GM12864 (cell line): ENCODE measurements around the gene FAM149B1.

Experiments
- DNase-seq: peaks from one replicate; pipeline ENCODE4 v3.0.0-alpha.2; 2011; ENCODE audit warnings: low read depth
- H3K4me3 ChIP-seq: 2 replicates; pipeline ENCODE4 v1.5.1; 2011; ENCODE audit warnings: mild to moderate bottlenecking, low read depth, low read length, control low read depth
- TF ChIP-seq, protein P1 (sequence below): IDR thresholded peaks from 2 replicates; pipeline ENCODE4 v1.5.1; 2011; ENCODE audit warnings: low read depth, mild to moderate bottlenecking, moderate library complexity, low read length, control low read depth, inconsistent platforms; ENCODE audit errors: missing control alignments

FAM149B1 gene

DNA sequence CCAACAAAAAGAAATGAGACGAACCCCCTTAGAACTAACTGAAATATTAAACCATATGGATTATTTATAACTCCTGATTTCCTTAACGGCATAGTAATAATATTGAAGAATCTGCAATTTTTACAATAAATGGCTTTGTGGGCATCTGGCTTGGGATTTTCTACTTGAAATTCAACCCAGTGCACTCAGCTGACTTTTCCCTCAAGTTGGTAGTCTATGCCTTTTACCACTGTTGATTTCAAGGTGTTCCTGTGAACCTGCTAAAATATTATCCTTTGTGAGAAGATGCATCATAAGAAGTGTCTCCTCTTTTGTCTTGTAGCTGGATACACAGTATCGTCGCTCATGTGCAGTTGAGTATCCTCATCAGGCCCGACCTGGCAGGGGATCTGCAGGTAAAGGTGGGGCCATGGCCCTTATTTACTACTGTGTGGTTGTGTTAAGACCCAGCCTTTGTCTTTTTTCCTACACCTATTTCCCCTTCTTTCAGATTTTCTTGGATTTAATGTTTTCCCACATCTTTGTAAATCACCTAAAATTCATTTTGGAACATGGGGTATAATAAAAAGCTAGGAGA lies 71.2 kb downstream of the FAM149B1 start:
- TF ChIP-seq, protein P1, sequence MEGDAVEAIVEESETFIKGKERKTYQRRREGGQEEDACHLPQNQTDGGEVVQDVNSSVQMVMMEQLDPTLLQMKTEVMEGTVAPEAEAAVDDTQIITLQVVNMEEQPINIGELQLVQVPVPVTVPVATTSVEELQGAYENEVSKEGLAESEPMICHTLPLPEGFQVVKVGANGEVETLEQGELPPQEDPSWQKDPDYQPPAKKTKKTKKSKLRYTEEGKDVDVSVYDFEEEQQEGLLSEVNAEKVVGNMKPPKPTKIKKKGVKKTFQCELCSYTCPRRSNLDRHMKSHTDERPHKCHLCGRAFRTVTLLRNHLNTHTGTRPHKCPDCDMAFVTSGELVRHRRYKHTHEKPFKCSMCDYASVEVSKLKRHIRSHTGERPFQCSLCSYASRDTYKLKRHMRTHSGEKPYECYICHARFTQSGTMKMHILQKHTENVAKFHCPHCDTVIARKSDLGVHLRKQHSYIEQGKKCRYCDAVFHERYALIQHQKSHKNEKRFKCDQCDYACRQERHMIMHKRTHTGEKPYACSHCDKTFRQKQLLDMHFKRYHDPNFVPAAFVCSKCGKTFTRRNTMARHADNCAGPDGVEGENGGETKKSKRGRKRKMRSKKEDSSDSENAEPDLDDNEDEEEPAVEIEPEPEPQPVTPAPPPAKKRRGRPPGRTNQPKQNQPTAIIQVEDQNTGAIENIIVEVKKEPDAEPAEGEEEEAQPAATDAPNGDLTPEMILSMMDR, result no peak
- no peak for DNase-seq
- no peak overlapping the region for H3K4me3 ChIP-seq

DNA sequence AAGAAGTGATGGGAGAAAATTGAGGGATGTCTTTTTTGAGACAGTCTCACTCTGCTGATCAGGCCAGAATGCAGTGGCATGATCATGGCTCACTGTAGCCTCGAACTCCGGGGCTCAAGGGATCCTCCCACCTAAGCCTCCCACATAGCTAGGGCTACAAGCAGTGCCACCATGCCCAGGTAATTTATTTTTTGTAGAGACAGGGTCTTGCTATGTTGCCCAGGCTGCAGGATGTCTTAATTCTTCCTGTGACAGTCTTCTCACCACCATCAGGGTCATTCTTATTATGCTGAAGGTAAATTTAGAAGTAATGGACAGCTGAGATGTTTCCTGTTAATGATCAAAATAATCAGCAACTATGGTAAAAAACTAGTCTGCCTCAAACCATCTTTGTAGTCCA lies 72.0 kb downstream of the FAM149B1 start:
- no peak for DNase-seq
- H3K4me3 ChIP-seq, result no peak overlapping the region
- TF ChIP-seq, protein P1, result no peak

DNA sequence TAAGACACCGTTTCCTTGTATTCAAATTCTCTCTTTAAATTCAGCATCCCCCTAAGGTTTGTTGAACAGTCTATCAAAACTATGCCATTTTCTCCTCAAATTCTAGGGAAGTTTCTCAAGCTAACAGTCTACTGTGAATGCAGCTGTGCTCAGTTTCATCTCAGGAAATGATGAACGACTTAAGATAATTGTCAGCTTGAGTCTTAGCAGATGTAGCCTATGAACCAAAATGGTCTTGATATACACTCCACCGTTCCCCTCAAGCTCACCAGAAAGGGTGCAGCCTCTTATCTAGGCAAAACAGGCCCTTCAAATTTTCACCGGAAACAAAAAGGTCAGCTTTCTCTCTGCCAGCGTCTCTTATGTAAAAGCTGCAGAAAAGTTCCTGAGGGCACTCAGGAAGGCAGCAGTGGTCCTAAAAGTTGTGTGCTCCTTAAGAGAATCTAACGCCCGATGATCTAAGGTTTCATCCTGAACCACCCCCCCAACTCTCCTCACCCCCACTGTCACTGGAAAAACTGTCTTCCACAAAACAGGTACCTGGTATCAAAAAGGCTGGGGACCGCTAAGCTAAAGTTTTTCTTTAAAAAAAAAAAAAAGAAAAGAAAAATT lies 77.1 kb downstream of the FAM149B1 start:
- TF ChIP-seq, protein P1, result no peak
- DNase-seq, result no peak
- H3K4me3 ChIP-seq, result peak overlapping the region; percentile 70

DNA sequence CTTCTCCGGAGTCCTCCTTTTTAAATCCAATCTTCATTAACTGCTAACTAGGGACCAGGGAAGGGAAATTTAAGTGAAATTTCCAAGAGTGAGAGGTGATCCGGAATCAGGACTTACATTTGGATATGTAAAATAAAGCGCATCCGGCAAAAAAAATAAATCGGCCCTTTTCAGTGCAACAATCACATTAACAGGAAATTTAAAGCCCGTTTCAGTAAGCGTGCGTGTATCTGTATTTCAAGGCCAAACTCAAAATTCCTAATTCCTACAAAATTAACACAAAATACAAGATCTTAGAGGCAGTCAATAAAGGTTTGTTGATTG lies 78.4 kb downstream of the FAM149B1 start:
- DNase-seq, result no peak
- peak overlapping the region; percentile 70 for H3K4me3 ChIP-seq
- TF ChIP-seq, protein P1, result no peak

DNA sequence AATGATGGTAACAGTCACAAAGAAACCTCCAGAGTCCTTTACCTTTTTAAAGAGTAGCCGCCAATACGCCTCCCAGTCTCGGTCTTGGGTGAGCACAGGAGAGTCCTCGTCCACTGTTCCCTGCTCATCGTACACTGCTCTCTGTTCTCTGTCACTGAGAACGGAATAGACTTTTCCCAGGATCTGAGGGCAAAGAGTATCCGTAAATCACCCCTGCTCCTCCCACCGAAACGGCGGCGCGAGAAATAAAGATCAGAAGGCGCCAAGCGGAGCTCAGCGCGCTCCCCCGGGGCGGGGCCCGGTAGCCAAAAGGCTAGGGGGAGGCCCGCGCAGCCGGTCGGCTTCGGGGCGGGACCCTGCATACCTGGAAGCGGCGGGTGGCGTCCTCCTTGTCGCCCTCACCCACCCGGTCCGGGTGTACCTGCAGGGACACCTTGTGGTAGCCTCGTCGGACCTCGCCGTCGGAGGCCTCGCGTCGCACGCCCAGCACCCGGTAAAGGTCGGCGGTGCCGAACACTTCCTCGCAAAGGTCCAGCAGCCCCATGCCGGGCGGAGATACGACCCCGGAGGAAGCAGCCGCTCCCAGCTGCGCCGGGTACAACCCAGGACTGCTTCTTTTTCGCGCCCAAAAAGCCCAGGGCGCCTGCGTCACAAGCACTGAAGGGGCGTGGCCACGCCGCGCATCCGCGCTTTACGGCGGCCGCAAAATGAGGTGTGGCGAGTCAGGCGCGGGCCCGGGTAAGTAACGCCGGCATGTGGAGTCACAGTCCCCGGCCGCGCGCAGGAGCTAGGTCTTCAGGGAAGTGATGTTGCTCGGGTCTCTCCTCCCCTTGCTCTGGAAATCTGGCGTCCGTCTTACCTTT lies 79.0 kb downstream of the FAM149B1 start, which contains the start of gene DNAJC9:
DNAJC9 (minus strand) TSS at position 610 of the 863 bp plus-strand sequence; CDS start at position 544, 66 bp downstream.
- TF ChIP-seq, protein P1, result no peak
- peak; percentile 80 for DNase-seq
- peak within 1 kb of the TSS; percentile 70 for H3K4me3 ChIP-seq

DNA sequence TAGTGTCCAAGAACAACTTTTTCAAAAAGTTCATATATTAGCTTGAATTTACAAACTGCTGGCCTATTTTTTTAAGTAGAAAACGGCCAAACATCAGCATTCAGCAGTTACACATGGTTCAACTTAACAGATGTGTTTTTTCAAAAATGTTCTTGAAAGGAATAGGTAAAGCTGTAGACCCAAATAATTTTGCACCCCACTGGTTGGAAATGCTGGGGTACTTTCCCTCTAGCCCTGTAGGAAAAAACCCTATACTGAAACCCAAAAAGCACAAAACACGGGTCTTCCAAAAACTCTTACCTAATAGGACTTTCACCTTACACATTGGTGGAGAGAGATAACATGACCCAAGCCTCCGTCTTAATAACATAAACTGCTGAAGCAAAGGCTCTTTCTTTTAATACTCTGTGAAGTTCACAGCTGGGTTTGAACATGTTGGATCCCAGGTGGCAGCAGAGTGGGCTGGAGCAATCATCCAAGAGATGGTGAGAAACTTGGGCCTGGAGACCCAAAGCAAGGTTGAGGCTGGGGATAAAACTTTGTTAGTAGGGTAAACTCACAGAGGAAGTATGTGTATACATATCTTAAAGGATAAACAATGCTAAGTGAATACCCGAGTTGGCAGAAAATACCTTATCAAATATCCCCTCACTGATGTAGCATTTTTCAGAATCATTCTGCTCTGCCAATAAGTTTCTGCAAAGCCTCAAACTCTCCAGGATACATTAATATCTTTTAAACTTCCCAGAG lies 79.8 kb downstream of the FAM149B1 start:
- no peak for DNase-seq
- peak overlapping the region; percentile 70 for H3K4me3 ChIP-seq
- TF ChIP-seq, protein P1, result no peak
